Putamen (tissue), 1 donor: ENCODE data around the gene DNASE1L1.

Experiments
- DNase-seq: peaks from one replicate; pipeline ENCODE4 v3.0.0-alpha.2; 2016; ENCODE audit warnings: low spot score

Gene DNASE1L1

GRCh38 chrX:154382483-154383069 is 26.5 kb downstream of the DNASE1L1 start:
- no peak for DNase-seq

- no peak for DNase-seq
These were observed 27.8 kb downstream of the DNASE1L1 start for GRCh38 chrX:154381271-154381670.

GRCh38 chrX:154380787-154381186 is 28.3 kb downstream of the DNASE1L1 start:
- DNase-seq = no peak

GRCh38 chrX:154380153-154380552 is 28.9 kb downstream of the DNASE1L1 start:
- no peak for DNase-seq

GRCh38 chrX:154379569-154379951 is 29.5 kb downstream of the DNASE1L1 start:
- no peak for DNase-seq

GRCh38 chrX:154378799-154379568 is 30.1 kb downstream of the DNASE1L1 start, which contains the start of gene EMD:
Gene EMD (plus strand): TSS chrX:154379295. CDS start chrX:154379485, 190 bp downstream.
- DNase-seq = peak; percentile 96

GRCh38 chrX:154378059-154378798 is 30.8 kb downstream of the DNASE1L1 start:
- no peak for DNase-seq

- no peak for DNase-seq
These were observed 32.3 kb downstream of the DNASE1L1 start for GRCh38 chrX:154376774-154377173.

- no peak for DNase-seq
These were observed 33.9 kb downstream of the DNASE1L1 start for GRCh38 chrX:154375156-154375504.

GRCh38 chrX:154374313-154375155 is 34.5 kb downstream of the DNASE1L1 start, which contains the start of gene FLNA:
Gene FLNA (minus strand): TSS chrX:154374634. CDS start chrX:154371245, 3,389 bp downstream.
- no peak for DNase-seq

- DNase-seq = no peak
These were observed 35.4 kb downstream of the DNASE1L1 start for GRCh38 chrX:154373340-154374306.

- DNase-seq = no peak
These were observed 36.4 kb downstream of the DNASE1L1 start for GRCh38 chrX:154372612-154373022.

- no peak for DNase-seq
These were observed 37.2 kb downstream of the DNASE1L1 start for GRCh38 chrX:154371789-154372300.

GRCh38 chrX:154371017-154371788 is 37.9 kb downstream of the DNASE1L1 start:
- peak; percentile 90 for DNase-seq

GRCh38 chrX:154370300-154371016 is 38.6 kb downstream of the DNASE1L1 start:
- no peak for DNase-seq

- peak; percentile 67 for DNase-seq
These were observed 39.4 kb downstream of the DNASE1L1 start for GRCh38 chrX:154369449-154370299.

GRCh38 chrX:154368630-154369448 is 40.2 kb downstream of the DNASE1L1 start:
- DNase-seq = no peak
